Measurements from ENCODE around the gene CUL4A.

DNA sequence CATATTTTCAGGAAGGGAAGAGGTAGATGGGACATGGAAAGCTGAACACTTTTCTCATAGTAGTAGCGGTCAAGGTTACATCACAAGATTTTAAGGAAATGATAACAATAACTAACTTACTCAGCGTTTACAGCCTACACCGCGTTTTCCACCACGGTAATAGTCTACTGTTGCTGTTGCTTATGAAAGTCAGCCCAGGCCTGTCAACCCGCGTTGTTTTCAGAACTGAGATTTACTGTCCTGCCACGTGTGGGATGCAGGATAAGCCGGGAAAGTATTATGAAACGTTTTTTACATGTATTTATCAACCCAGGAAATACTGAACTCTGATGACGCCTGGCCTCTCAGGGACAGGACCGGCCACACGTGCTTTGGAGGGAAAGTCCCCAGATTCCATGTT, 51.6 kb downstream of the CUL4A start:
- TF ChIP-seq CTCF (IDR thresholded peaks at IDR 0.05; ENCODE audit: low read depth, low read length) (no peak), EZH2phosphoT487 (IDR thresholded peaks at IDR 0.05; ENCODE audit: low read depth) (no peak)

All from OCI-LY3 (cell line).